ENCODE data around the gene ORC1. TPM values are rescaled to one million over a fixed set of nuclear protein-coding genes. Genes with fewer than 3 reads are reported as not detected.

ORC1 gene
- total RNA-seq, 1 experiment from 2014 or later = 45.2 TPM

GRCh38 chr1:52420713-52421112 lies 16.5 kb upstream of the ORC1 start:
- H3K27ac Mint-ChIP-seq = no peak overlapping the region
- peaks cover 1% of the 10 kb centered on the region for H3K4me1 Mint-ChIP-seq
- CTCF ChIA-PET = no interaction called here
- H3K27me3 Mint-ChIP-seq (ENCODE audit: low read depth) = no peaks in the 10 kb centered on the region
- no peaks in the 10 kb centered on the region for H3K9me3 Mint-ChIP-seq
- POLR2A ChIA-PET = interaction anchor here (1.5 kb wide), 1 partner anchor 17 kb away, joined by 3 read pairs; the partner anchor contains the start of genes ORC1 and PRPF38A
- H3K4me3 Mint-ChIP-seq = no peak overlapping the region
- H3K36me3 Mint-ChIP-seq = peaks cover 39% of the 10 kb centered on the region
- TF ChIP-seq USF2 (CRISPR knock-in tag; IDR thresholded peaks at IDR 0.05) (no peak), TCF7 (CRISPR knock-in tag; IDR thresholded peaks at IDR 0.05; ENCODE audit: low read depth) (no peak), ELF4 (CRISPR knock-in tag; IDR thresholded peaks at IDR 0.05; ENCODE audit: low read depth) (no peak), MYBL2 (CRISPR knock-in tag; IDR thresholded peaks at IDR 0.05) (no peak), PRRX2 (CRISPR knock-in tag; IDR thresholded peaks at IDR 0.05) (no peak), CREM (CRISPR knock-in tag; IDR thresholded peaks at IDR 0.05) (no peak), CREB1 (CRISPR knock-in tag; IDR thresholded peaks at IDR 0.05) (no peak), ZNF263 (CRISPR knock-in tag; IDR thresholded peaks at IDR 0.05; ENCODE audit: low read depth) (no peak), ZNF671 (CRISPR knock-in tag; IDR thresholded peaks at IDR 0.05) (no peak), GABPB1 (CRISPR knock-in tag; IDR thresholded peaks at IDR 0.05) (no peak), MLX (CRISPR knock-in tag; IDR thresholded peaks at IDR 0.05) (no peak), SP1 (CRISPR knock-in tag; conservative IDR thresholded peaks at IDR 0.05) (no peak)
- ATAC-seq (no peak), DNase-seq (ENCODE audit: low spot score) (no peak)

GRCh38 chr1:52416811-52417210 lies 12.6 kb upstream of the ORC1 start:
- DNase-seq (ENCODE audit: low spot score) (no peak), ATAC-seq (no peak)
- Mint-ChIP-seq H3K27me3 (ENCODE audit: low read depth) (no peaks in the 10 kb centered on the region), H3K4me3 (no peak overlapping the region), H3K9me3 (no peaks in the 10 kb centered on the region), H3K4me1 (no peaks in the 10 kb centered on the region), H3K36me3 (peaks cover 63% of the 10 kb centered on the region), H3K27ac (no peak overlapping the region)
- ChIA-PET POLR2A (no interaction called here), CTCF (no interaction called here)
- TF ChIP-seq ETV6 (CRISPR knock-in tag; IDR thresholded peaks at IDR 0.05) (no peak), NR3C1 (CRISPR knock-in tag; conservative IDR thresholded peaks at IDR 0.05; ENCODE audit: low read depth) (no peak), KAT7 (CRISPR knock-in tag; IDR thresholded peaks at IDR 0.05; ENCODE audit: borderline replicate concordance) (no peak), SOX15 (CRISPR knock-in tag; IDR thresholded peaks at IDR 0.05) (no peak), USF2 (CRISPR knock-in tag; IDR thresholded peaks at IDR 0.05) (no peak), MLX (CRISPR knock-in tag; IDR thresholded peaks at IDR 0.05) (no peak), TEAD4 (CRISPR knock-in tag; IDR thresholded peaks at IDR 0.05) (no peak), ELF4 (CRISPR knock-in tag; IDR thresholded peaks at IDR 0.05; ENCODE audit: low read depth) (no peak), E2F1 (CRISPR knock-in tag; IDR thresholded peaks at IDR 0.05) (no peak), ZNF671 (CRISPR knock-in tag; IDR thresholded peaks at IDR 0.05) (no peak), ZNF425 (CRISPR knock-in tag; conservative IDR thresholded peaks at IDR 0.05) (no peak)

Measured in WTC11 (cell line).